Activated T-cell treated with anti-CD3 and anti-CD28 coated beads for 24 hours (primary cell): Measurements from ENCODE around the gene MTR.
"Not testable (repeated sequence)": the region's sequence is repeated elsewhere in the genome, so short reads cannot be mapped to it uniquely, and the experiment has no call there.

ENCODE experiments used
- DNase-seq: peaks from one replicate; pipeline ENCODE4 v3.0.0-alpha.2; 2020; ENCODE audit warnings: low read depth

MTR gene

GRCh38 chr1:236833575-236833974 lies 38.5 kb downstream of the MTR start:
- no peak for DNase-seq

DNA sequence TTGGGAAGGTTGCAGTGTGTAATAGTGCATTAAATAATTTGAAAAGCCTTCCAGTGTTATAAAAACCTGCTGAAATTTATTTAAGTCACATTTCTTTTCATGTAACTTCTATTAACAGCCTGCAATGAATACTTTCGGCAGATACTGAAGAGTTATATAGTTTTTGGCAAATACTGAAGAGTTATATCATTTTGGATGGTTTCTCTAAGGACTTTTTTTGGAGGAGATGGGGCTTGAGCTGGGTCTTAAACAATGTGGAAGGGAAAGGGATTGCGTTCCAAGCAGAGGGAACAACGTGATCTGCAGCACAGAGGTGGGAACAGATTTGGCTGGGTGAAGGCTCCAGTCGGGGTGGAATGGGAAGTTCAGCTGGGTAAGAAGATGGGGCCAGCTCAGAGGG lies 39.8 kb downstream of the MTR start:
- DNase-seq = no peak

DNA sequence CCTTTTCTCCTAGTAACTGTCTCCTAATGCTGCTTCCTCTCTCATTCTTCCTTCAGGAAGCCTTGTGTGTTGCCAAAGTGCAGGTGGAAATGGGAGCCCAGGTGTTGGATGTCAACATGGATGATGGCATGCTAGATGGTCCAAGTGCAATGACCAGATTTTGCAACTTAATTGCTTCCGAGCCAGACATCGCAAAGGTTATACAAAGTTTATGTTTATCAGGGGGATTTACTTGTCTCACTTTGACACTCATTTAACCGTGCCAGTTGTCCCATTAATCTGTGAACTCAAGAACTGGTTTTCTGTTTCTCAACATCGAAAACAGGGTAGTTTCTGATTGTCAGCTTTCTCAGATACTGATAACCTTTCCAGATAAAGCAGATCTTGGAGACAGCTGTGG lies 40.4 kb downstream of the MTR start:
- no peak for DNase-seq

- DNase-seq = no peak
Observed at GRCh38 chr1:236836157-236836556, 41.1 kb downstream of the MTR start.

- no peak for DNase-seq
Observed at GRCh38 chr1:236837115-236837514, 42.0 kb downstream of the MTR start.

GRCh38 chr1:236837897-236838296 lies 42.8 kb downstream of the MTR start:
- no peak for DNase-seq

- DNase-seq = no peak
Observed at GRCh38 chr1:236841341-236841740, 46.2 kb downstream of the MTR start.

- no peak for DNase-seq
Observed at GRCh38 chr1:236844499-236845271, 49.6 kb downstream of the MTR start.

- DNase-seq = no peak
Observed at GRCh38 chr1:236845830-236846229, 50.7 kb downstream of the MTR start.

DNA sequence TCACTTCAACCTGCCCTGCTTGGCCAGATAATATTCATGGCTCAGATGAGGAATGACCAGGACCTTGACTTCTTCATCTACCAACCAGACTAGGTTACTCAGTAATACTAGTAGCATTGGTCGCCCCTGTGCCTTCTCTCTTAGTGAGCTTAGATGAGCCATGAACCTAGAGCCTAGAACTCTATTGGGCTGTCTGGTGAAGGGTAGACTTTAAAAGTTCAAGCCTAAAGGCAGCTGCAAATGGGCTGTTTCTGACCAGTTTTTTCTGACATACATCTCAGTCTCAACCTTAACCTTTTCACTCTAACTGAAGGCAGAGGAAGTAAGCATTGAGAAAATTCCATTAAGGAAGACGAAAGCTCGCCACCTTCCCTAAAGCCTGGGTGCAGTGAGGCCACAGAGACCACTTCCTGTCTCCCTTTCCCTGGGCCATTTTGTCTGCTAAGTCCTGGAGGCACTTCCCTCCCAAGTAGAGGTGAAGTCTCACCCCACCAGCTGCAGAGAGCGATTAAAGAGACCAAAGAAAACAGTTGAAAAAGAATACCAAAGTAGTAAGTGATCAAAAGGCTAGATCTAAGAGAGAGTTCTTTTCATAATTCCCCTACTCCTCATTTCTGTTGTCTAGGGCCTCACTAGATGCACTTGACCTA lies 53.3 kb downstream of the MTR start:
- no peak for DNase-seq

DNA sequence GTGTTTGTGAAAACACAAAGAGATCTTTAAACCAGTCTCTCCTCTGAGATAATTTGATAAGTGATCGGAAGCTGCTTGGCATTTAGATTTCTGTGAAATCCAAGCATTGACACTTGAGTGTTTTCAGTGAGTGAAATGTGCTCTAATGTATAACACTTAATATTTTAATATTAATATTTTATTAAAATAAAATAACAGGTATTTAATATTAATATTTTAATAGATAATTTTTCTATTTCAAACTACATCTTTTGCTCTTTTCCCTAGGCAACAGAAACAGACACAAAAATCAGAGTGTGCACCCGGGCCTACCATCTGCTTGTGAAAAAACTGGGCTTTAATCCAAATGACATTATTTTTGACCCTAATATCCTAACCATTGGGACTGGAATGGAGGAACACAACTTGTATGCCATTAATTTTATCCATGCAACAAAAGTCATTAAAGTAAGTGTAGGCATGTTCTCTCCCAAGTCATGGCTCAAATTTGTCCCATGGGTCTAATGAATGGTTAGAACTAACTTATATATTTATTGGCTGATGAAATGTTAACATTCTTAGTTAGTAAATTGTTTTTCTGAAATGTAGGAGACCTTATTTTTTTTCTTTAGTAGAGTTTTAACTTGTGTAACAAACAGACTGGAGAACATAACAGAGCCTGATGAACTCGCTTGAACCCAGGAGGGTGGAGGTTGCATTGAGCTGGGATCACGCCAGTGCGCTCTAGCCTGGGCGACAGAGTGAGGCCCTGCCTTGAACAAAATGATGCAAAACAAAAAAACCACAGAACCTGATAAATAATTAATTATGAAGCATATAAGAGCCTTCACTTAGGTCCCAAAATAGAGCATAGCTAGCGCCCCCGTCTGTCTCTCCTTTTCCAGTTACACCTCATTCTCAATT lies 55.2 kb downstream of the MTR start:
- no peak for DNase-seq

DNA sequence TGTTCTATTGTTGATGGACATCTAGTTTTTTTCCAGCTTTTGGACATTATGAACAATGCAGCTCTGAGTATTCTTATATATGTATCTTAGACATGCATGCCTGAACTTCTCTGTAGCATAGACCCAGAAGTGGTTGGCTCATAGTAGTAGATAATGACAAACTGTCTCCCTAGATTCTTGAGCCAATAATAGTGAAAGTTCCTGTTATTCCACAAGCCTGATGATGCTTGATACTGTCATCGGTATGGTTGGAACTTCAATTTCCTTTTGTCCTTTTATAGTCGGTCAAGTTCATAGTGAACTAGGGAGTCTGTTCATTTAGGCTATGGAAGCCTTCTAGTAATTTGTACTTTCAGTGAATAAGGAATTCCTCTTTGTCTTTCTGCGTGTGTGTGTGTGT lies 56.8 kb downstream of the MTR start:
- no peak for DNase-seq

GRCh38 chr1:236853921-236854604 lies 59.0 kb downstream of the MTR start:
- DNase-seq = no peak

GRCh38 chr1:236854605-236854983 lies 59.5 kb downstream of the MTR start:
- no peak for DNase-seq

DNA sequence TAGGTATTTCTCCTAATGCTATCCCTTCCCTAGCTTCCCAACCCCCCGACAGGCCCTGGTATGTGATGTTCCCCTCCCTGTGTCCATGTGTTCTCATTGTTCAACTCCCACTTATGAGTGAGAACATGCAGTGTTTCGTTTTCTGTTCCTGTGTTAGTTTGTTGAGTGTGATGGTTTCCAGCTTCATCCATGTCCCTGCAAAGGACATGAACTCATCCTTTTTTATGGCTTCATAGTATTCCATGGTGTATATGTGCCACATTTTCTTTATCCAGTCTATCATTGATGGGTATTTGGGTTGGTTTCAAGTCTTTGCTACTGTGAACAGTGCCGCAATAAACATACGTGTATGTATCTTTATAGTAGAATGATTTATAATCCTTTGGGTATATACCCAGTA lies 61.6 kb downstream of the MTR start:
- not testable (repeated sequence) for DNase-seq

GRCh38 chr1:236858165-236858564 lies 63.1 kb downstream of the MTR start:
- no peak for DNase-seq

GRCh38 chr1:236860101-236860500 lies 65.0 kb downstream of the MTR start:
- DNase-seq = no peak

DNA sequence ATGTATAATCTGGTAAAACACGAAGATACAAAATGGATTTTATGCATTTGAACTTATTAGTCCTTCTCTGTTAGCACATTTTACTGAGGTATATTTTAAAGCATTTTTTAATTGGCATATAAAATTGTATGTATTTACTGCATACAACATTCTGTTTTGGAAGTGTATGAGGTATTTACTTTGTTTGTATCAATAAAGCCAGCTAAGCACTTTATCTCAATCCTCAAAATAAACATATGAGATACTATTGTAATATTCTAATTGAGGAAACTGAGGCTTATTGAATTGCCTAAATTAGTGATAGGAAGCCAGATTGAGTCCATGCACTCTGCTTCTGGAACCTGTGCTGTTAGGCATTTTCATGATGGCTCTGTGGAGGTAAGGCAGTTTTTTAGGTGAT lies 65.6 kb downstream of the MTR start:
- no peak for DNase-seq

GRCh38 chr1:236861560-236862218 lies 66.6 kb downstream of the MTR start:
- no peak for DNase-seq

DNA sequence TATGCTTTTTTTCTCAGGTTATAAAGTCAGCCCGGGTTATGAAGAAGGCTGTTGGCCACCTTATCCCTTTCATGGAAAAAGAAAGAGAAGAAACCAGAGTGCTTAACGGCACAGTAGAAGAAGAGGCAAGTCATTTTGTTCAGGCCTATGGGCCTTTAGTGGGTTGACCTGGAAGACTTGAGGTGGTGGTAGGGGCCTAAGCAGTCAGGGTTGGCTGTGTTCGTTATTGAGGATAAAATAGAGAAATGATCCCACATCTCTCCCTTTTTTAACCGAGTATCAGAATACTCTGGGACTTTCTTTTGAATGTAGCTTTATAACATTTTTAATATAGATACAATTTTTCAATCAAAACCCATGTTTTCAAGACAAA lies 67.1 kb downstream of the MTR start:
- DNase-seq = no peak

DNA sequence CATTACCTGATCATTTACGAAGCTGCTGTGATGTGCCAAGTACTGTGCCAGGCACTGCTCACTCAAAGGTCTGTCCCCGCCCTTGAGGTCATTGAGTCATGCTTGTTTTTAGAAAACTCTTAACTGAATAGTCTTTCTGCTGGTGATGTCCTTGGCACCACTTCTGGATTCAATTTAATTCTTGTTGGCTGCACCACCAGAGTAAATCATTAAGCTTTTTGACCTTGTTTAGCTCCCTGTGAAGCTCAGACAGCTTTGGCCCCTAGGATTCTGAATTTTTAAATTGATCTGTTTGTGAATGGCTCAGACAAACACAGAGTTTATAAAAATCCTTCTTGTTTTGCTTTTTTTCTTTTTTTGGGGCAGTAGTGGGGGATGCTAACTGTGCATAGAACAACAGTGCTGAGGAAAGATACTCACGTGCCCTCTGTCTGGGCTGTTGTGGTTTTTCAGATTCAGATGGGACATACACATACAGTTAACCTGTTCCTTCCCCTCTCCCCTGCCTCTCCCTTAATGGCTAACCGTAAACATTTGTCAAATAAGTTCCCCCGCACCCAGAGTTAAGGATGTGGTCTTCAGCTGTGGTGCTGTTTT lies 67.6 kb downstream of the MTR start:
- DNase-seq = no peak
